GM10266 (cell line): ENCODE results near the gene MCF2L2.

Experiments
- DNase-seq: peaks from one replicate; pipeline ENCODE4 v3.0.0; 2012; ENCODE audit errors: extremely low spot score
- TF ChIP-seq, protein P1 (sequence below): IDR thresholded peaks from 2 replicates; pipeline ENCODE4 v1.5.1; 2012; ENCODE audit warnings: mild to moderate bottlenecking, low read depth; ENCODE audit not compliant: control insufficient read depth, insufficient read depth; ENCODE audit errors: missing control alignments

The MCF2L2 gene

DNA sequence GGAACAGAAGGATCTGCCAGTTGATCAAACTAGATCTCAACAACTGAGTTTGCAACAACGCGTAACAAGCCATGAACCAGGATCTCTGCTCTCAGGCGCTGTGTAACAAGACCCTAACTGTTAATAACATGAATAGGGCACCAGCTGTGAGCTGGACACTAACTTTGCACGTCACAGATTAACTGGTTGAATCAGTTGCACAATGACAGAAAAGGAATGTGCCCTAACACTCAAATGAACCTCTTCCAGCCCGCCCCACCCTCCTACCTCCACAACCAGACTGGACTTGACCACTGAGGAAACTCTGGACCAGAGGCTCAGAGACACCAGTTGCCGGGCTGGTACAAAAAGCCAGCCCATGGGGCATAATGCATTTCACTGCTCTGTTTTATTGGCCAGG is 34.3 kb downstream of the MCF2L2 start:
- TF ChIP-seq, protein P1, sequence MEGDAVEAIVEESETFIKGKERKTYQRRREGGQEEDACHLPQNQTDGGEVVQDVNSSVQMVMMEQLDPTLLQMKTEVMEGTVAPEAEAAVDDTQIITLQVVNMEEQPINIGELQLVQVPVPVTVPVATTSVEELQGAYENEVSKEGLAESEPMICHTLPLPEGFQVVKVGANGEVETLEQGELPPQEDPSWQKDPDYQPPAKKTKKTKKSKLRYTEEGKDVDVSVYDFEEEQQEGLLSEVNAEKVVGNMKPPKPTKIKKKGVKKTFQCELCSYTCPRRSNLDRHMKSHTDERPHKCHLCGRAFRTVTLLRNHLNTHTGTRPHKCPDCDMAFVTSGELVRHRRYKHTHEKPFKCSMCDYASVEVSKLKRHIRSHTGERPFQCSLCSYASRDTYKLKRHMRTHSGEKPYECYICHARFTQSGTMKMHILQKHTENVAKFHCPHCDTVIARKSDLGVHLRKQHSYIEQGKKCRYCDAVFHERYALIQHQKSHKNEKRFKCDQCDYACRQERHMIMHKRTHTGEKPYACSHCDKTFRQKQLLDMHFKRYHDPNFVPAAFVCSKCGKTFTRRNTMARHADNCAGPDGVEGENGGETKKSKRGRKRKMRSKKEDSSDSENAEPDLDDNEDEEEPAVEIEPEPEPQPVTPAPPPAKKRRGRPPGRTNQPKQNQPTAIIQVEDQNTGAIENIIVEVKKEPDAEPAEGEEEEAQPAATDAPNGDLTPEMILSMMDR: no peak
- no peak for DNase-seq

DNA sequence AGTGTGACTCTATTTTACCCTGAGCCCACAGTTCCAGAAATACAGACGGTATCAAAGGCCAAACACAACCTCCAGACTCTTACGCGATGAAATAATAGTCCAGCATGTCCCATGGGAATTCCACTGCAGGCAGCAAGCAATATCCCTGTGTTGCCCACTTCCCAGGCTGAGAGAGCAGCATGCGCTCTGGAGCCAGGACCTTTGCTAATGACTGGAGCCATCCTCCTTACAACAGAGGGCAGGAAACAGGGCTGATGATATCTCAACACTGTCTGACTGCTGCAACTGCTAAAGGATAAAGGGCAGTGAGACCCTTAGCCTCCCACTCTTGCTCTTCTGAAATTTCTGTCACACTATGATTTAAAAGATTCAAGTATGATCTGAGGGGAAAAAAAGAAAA is 34.8 kb downstream of the MCF2L2 start:
- TF ChIP-seq, protein P1: no peak

DNA sequence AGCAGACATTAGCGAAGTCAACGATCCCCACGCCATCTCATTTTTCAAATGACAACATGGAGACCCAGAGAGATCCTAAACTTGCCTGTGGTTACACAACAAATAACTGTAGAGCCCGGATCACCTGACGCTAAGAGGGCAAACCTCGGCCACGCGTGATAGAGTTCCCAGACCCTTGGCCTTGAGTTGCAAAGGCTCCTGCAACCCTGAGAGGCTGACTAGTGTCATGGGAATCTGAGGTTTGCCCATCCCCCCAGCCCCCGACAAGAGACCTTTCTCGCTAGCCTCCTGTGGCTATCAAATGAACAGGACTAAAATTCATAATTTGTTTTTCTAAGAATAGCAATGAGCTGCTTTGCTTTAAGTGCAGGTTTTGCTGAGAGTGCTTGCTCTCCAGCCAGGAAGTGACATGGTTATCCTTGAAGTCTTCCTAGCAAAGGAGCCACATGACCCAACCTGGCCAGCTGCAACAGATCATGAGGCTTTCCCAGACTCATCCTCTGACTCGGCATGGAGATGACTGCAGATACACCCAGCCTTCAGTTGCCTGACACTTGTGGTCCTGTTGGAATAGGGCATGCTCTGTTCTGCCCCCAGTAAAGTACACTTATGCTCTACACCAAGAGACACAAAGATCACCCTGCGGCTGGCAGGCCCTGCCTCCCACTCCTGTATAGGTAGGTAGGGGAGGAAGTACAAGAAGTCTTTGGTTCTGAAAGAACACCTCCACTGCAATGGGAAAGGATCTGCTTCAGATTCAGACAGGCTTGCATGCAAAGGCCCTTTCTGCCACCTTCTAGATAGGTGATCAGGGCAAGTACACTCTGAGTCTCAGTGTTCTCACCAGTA is 36.0 kb downstream of the MCF2L2 start:
- DNase-seq: no peak
- TF ChIP-seq, protein P1: no peak

More for the DNA sequence above, 34.8 kb downstream of the MCF2L2 start:
- DNase-seq: no peak

DNA sequence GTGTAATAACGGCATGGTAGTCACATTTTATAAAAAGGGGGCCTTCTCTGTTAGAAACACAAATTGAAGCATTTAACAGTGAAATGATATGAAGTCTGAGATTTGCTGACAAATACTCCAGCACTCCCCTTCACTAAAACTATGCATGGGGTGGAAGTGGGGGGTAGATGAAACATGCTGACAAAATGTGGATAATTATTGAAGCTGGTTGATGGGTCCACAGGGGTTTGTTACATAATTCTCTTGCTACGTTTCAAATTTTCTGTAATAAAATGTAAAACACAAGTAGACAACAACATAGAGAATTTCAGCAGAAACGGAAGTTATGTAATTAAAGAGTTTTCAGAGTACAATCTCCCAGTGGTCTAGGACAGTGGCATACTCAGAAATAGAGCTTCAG is 37.0 kb downstream of the MCF2L2 start:
- TF ChIP-seq, protein P1: no peak
- DNase-seq: no peak

DNA sequence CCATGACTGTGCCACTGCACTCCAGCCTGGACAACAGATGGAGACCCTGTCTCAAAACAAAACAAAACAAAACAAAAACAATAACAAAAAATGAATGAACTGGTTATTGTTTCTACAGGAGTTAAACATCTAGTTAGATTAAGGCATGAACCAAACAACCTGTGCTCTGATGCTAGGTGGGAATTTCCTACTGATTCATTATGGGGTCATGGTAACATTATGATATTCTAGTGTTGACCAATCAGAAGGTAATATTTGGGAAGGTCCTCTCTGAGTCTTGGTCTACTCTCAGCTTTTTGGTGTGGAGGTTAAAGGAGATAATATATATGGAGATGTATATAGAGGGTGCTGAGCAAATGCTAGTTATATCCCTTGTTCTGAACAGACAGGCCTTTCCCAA is 37.6 kb downstream of the MCF2L2 start:
- DNase-seq: no peak
- TF ChIP-seq, protein P1: no peak

DNA sequence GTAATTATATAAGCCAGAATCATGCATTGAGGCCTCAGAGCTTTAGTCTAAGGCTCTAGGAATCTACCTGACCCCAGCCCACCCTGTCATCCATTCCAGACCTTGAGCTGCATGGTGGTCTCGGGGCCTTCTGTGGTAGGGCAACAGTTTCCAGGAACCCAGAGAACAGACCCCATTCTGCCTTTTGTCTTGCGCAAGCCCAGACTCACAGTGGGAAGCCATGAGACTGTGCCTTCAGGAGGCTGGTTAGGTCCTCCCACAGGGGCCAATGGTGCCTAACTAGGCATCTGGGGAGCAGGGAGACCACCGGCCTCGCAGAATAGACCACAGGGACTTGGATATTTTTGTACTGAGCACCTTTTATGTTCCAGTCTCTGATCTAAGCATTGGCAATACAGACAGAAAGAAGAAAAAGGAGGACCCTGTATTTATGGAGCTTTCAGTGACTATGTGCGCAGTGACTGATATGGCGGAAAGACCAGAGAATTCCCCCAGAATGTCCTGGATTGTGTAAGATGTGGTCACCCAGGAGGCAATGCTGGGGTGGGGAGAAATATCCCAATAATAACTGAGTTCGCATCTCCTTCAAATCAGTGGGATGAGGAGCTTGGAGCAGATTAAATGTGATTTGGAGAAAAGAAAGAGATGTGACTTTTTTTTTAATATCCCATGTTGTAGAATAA is 40.1 kb downstream of the MCF2L2 start:
- TF ChIP-seq, protein P1: no peak
- DNase-seq: no peak

DNA sequence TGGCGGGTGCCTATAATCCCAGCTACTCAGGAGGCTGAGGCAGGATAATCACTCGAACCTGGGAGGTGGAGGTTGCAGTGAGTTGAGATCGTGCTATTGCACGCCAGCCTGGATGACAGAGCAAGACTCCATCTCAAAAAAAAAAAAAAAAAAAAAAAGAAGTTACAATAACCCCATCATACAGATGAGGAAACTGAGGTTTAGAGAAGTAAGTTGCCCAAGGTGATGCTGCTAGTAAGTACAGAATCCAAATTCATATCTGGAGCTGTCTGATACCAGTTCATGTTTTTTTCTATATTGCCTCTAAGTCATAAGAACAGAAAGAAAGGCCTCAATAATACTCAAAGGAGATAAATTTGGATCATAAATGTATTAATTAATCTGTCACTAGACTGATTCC is 40.6 kb downstream of the MCF2L2 start:
- no peak for DNase-seq
- TF ChIP-seq, protein P1: no peak
